ENCODE results near the gene PLP1. TPM values are rescaled to one million over a fixed set of nuclear protein-coding genes. Genes with fewer than 3 reads are reported as not detected.

Gene PLP1
- total RNA-seq: 1 to 10 TPM in 3 of 4 donors, under 1 TPM in 1; 0.33 to 2.2 (median 1.5) TPM

DNA sequence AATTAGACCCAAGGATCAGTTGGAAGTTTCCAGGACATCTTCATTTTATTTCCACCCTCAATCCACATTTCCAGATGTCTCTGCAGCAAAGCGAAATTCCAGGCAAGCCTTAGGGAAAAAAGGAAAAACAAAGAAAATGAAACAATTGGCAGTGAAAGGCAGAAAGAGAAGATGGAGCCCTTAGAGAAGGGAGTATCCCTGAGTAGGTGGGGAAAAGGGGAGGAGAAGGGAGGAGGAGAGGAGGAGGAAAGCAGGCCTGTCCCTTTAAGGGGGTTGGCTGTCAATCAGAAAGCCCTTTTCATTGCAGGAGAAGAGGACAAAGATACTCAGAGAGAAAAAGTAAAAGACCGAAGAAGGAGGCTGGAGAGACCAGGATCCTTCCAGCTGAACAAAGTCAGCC is at the start of gene PLP1:
TSS of gene PLP1 (plus strand) at position 295 of the 400 bp plus-strand sequence. CDS start 156 bp downstream, outside the sequence.
- DNase-seq: no peak

GRCh38 chrX:103727115-103727514 is 49.5 kb upstream of the PLP1 start:
- WGBS, 2 donors: 90 to 100% methylated on average over 2 to 3 of the region's 4 CpGs
- Histone ChIP-seq H3K27ac (no peak overlapping the region), H3K27me3 (no peaks in the 10 kb centered on the region), H3K9me3 (no peaks in the 10 kb centered on the region), H3K4me1 (no peaks in the 10 kb centered on the region), H3K4me3 (replicated peaks in 1 of 3) (no peak overlapping the region), H3K36me3 (no peaks in the 10 kb centered on the region)
- intact Hi-C loops (cut with DNase I): no loop called here
- TF ChIP-seq, protein P1, sequence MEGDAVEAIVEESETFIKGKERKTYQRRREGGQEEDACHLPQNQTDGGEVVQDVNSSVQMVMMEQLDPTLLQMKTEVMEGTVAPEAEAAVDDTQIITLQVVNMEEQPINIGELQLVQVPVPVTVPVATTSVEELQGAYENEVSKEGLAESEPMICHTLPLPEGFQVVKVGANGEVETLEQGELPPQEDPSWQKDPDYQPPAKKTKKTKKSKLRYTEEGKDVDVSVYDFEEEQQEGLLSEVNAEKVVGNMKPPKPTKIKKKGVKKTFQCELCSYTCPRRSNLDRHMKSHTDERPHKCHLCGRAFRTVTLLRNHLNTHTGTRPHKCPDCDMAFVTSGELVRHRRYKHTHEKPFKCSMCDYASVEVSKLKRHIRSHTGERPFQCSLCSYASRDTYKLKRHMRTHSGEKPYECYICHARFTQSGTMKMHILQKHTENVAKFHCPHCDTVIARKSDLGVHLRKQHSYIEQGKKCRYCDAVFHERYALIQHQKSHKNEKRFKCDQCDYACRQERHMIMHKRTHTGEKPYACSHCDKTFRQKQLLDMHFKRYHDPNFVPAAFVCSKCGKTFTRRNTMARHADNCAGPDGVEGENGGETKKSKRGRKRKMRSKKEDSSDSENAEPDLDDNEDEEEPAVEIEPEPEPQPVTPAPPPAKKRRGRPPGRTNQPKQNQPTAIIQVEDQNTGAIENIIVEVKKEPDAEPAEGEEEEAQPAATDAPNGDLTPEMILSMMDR (IDR thresholded peaks at IDR 0.05): no peak
- TF ChIP-seq POLR2A (IDR thresholded peaks at IDR 0.05): no peak
- DNase-seq: no peak

More for the DNA sequence above, at the start of gene PLP1:
- H3K36me3 ChIP-seq: no peaks in the 10 kb centered on the region
- H3K27ac ChIP-seq: no peak within 1 kb of the TSS
- H3K4me3 ChIP-seq (replicated peaks in 1 of 3): no peak within 1 kb of the TSS
- no peaks in the 10 kb centered on the region for H3K4me1 ChIP-seq
- H3K9me3 ChIP-seq: no peaks in the 10 kb centered on the region
- intact Hi-C loops (cut with DNase I): no loop called here
- no peaks in the 10 kb centered on the region for H3K27me3 ChIP-seq
- TF ChIP-seq, protein P1 (IDR thresholded peaks at IDR 0.05): no peak
- TF ChIP-seq POLR2A (IDR thresholded peaks at IDR 0.05): no peak
- WGBS, 2 donors: 64 to 66% methylated on average over 2 of the region's 2 CpGs

DNA sequence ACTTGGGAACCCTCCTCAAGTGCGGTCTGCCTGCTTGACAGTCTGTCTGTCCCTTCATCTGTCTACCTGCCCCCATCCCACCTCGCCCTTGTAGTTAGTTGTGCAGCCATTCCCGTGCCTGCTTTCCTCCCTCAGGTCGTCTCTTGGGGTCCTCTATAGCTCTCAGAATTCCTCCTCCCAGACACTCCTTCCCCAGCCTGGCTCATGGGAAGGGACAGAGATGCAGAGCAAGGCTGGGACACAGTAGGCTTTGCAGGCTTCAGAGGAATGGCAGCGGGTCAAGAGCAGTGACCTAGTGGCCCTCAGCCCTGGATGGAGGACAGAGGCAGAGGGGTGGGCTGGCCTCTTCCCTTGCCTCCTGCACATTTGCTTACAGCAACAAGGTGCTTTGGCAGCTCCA is 47.6 kb upstream of the PLP1 start:
- Histone ChIP-seq H3K4me1 (no peaks in the 10 kb centered on the region), H3K36me3 (no peaks in the 10 kb centered on the region), H3K27me3 (no peaks in the 10 kb centered on the region), H3K27ac (no peak overlapping the region), H3K4me3 (replicated peaks in 1 of 3) (no peak overlapping the region), H3K9me3 (no peaks in the 10 kb centered on the region)
- intact Hi-C loops (cut with DNase I): no loop called here
- 63 to 69% methylated on average over 3 to 5 of the region's 5 CpGs for WGBS, 2 donors
- TF ChIP-seq, protein P1 (IDR thresholded peaks at IDR 0.05): no peak
- no peak for DNase-seq

DNA sequence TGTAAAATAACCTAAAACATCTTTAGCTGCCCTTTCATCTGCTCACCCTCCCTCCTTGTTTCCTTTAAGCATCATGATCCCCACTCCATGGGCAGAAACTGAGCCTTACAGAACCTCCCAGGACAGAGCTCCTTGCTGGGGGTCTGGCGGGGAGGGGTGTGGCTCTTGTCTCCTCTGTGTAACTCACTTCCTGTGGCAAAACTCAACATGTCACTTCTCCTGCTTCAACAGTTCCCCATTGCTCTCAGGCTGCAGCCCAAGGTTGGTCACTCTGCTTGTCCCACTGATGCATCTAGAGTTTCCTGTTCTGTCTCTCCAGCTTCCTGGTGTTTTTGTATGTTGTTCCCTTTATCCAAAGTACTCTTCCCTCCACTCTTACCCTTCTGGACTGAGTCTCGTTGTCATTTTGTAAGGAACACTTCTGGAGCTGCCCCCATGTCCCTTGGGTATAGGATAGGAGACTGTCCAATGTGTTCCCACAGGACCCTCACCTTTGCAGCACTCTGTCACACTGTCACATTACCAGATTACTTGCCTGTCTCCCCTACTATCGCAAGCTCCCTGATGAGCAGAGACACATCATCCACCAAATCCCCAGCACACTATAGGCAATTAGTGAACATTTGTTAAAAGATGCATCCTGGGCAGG is 46.4 kb upstream of the PLP1 start:
- 70 to 79% methylated on average over 3 of the region's 3 CpGs for WGBS, 2 donors
- no peak for TF ChIP-seq POLR2A (IDR thresholded peaks at IDR 0.05)
- TF ChIP-seq, protein P1 (IDR thresholded peaks at IDR 0.05): no peak
- H3K9me3 ChIP-seq: no peaks in the 10 kb centered on the region
- H3K4me1 ChIP-seq: no peaks in the 10 kb centered on the region
- H3K36me3 ChIP-seq: no peaks in the 10 kb centered on the region
- DNase-seq: no peak
- intact Hi-C loops (cut with DNase I): no loop called here
- H3K27me3 ChIP-seq: no peaks in the 10 kb centered on the region
- H3K4me3 ChIP-seq (replicated peaks in 1 of 3): no peak overlapping the region
- H3K27ac ChIP-seq: no peak overlapping the region

DNA sequence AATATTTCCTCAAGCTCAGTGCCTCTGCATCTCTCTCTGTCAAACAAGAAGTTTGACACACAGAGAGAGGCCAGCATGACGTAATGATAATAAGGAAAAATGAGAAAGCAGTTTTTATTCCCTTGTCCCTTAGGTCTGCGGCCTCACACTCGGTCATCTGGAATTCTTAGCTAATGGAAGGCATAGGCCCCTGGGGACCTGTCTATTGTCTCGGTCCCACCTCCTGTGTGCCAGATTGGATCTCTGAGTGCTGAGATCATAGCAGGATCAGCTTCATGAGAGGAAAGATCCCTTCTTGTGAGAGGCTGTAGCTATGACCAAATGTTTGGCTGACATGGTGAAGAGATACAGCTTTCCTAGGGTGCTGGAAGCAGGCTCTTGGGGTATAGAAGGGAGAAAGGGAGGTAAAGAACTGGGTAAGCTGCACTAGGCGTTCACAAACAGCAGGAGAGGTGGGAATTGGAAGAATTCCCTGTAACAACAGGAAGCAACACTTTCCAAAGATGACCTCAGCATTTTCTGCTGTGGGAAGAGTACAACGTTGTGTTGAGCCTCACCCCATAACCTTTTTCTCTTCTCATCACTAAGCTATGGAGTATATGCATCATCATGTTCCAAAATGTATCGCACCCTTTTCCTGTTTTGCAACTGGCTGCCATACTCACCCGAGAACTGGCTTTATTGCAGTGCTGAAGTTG is 45.7 kb upstream of the PLP1 start:
- Histone ChIP-seq H3K27ac (no peak overlapping the region), H3K4me1 (no peaks in the 10 kb centered on the region), H3K36me3 (no peaks in the 10 kb centered on the region), H3K9me3 (no peaks in the 10 kb centered on the region), H3K4me3 (replicated peaks in 1 of 3) (no peak overlapping the region), H3K27me3 (no peaks in the 10 kb centered on the region)
- intact Hi-C loops (cut with DNase I): no loop called here
- no peak for DNase-seq
- 45 to 70% methylated on average over 8 of the region's 8 CpGs for WGBS, 2 donors
- no peak for TF ChIP-seq POLR2A (IDR thresholded peaks at IDR 0.05)
- TF ChIP-seq, protein P1 (IDR thresholded peaks at IDR 0.05): no peak
